Ishikawa (cell line): ENCODE results near the gene TTC9.

ENCODE experiments used
- CEBPB ChIP-seq: IDR thresholded peaks from 2 replicates; pipeline ENCODE4 v1.6.1; 2012
- CREB1 ChIP-seq: IDR thresholded peaks from 2 replicates; pipeline ENCODE4 v1.6.1; 2012; ENCODE audit warnings: low read depth
- EGR1 ChIP-seq: IDR thresholded peaks from 2 replicates; pipeline ENCODE4 v1.6.1; 2012
- EP300 ChIP-seq: IDR thresholded peaks from 2 replicates; pipeline ENCODE4 v1.6.1; 2012; ENCODE audit warnings: borderline replicate concordance
- FOXM1 ChIP-seq: IDR thresholded peaks from 2 replicates; pipeline ENCODE4 v1.6.1; 2012; ENCODE audit warnings: low read depth, borderline replicate concordance
- MAX ChIP-seq: IDR thresholded peaks from 2 replicates; pipeline ENCODE4 v1.6.1; 2012
- NFIC ChIP-seq: IDR thresholded peaks from 2 replicates; pipeline ENCODE4 v1.6.1; 2012
- RAD21 ChIP-seq: IDR thresholded peaks from 2 replicates; pipeline ENCODE4 v1.6.1; 2012; ENCODE audit warnings: low read depth
- TAF1 ChIP-seq: IDR thresholded peaks from 2 replicates; pipeline ENCODE4 v1.6.1; 2012; ENCODE audit warnings: low read depth, mild to moderate bottlenecking
- TCF12 ChIP-seq: IDR thresholded peaks from 2 replicates; pipeline ENCODE4 v1.6.1; 2012; ENCODE audit warnings: low read depth
- TEAD4 ChIP-seq: IDR thresholded peaks from 2 replicates; pipeline ENCODE4 v1.6.1; 2012
- YY1 ChIP-seq: IDR thresholded peaks from 2 replicates; pipeline ENCODE4 v1.6.1; 2012; ENCODE audit warnings: low read depth
- ZBTB7A ChIP-seq: IDR thresholded peaks from 2 replicates; pipeline ENCODE4 v1.6.1; 2012; ENCODE audit warnings: low read depth
- TF ChIP-seq, protein P1 (sequence below): IDR thresholded peaks from 2 replicates; pipeline ENCODE4 v1.6.1; 2012
- TF ChIP-seq, protein P2 (sequence below): IDR thresholded peaks from 2 replicates; pipeline ENCODE4 v1.6.1; 2012; ENCODE audit warnings: low read depth, mild to moderate bottlenecking

TTC9 gene

DNA sequence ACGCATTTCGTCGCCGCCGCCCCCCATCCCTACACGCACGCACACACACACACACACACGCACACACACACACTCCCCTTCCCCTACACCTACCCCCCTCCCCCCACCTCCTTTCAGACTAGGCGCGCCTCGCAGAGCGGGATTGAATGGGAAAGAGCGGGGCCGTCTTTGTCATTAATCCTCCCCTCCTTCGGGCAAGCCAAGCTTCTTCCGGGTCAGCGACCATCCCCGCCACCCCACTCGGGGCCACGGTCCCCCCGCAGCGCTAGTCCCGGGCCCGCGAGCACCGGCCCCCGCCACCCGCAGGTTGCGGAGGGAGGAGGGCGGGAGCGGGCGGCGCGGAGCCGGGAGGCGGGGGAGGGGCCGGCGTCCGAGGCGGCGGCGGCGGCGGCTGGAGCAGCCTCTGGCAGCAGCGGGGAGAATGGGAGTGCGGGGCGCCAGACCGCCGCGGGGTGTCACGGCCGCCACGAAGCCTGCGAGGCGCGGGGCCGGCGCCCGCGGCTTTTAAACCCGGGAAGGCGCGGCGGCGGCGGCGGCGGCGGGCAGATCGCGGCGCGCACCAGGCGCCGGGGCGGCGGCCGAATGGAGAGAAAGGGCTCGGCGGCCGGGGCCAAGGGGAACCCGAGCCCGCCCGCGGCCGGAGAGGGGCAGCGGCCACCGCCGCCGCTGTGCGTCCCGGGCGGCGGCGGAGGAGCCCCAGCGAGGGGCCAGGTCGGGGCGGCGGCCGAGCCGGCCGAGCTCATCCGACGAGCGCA lies at the start of gene TTC9:
TSS of gene TTC9 (plus strand) at position 369 of the 755 bp plus-strand sequence. CDS start at position 583, 214 bp downstream.
- TF ChIP-seq FOXM1, result no peak
- TF ChIP-seq CREB1, result no peak
- TF ChIP-seq ZBTB7A, result no peak
- TF ChIP-seq TCF12, result no peak
- TF ChIP-seq TAF1, result no peak; the same call in 1 of the 2 replicates
- TF ChIP-seq NFIC, result no peak

- TF ChIP-seq CREB1 (no peak), TAF1 (no peak), MAX (no peak), ZBTB7A (no peak), TEAD4 (no peak), EP300 (no peak), CEBPB (no peak), TCF12 (no peak), EGR1 (no peak), RAD21 (no peak)
- TF ChIP-seq, protein P1, sequence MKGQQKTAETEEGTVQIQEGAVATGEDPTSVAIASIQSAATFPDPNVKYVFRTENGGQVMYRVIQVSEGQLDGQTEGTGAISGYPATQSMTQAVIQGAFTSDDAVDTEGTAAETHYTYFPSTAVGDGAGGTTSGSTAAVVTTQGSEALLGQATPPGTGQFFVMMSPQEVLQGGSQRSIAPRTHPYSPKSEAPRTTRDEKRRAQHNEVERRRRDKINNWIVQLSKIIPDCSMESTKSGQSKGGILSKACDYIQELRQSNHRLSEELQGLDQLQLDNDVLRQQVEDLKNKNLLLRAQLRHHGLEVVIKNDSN, result no peak
- TF ChIP-seq, protein P2, sequence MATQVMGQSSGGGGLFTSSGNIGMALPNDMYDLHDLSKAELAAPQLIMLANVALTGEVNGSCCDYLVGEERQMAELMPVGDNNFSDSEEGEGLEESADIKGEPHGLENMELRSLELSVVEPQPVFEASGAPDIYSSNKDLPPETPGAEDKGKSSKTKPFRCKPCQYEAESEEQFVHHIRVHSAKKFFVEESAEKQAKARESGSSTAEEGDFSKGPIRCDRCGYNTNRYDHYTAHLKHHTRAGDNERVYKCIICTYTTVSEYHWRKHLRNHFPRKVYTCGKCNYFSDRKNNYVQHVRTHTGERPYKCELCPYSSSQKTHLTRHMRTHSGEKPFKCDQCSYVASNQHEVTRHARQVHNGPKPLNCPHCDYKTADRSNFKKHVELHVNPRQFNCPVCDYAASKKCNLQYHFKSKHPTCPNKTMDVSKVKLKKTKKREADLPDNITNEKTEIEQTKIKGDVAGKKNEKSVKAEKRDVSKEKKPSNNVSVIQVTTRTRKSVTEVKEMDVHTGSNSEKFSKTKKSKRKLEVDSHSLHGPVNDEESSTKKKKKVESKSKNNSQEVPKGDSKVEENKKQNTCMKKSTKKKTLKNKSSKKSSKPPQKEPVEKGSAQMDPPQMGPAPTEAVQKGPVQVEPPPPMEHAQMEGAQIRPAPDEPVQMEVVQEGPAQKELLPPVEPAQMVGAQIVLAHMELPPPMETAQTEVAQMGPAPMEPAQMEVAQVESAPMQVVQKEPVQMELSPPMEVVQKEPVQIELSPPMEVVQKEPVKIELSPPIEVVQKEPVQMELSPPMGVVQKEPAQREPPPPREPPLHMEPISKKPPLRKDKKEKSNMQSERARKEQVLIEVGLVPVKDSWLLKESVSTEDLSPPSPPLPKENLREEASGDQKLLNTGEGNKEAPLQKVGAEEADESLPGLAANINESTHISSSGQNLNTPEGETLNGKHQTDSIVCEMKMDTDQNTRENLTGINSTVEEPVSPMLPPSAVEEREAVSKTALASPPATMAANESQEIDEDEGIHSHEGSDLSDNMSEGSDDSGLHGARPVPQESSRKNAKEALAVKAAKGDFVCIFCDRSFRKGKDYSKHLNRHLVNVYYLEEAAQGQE, result no peak
These were observed 47.3 kb upstream of the TTC9 start for GRCh38 chr14:70594461-70594860.

DNA sequence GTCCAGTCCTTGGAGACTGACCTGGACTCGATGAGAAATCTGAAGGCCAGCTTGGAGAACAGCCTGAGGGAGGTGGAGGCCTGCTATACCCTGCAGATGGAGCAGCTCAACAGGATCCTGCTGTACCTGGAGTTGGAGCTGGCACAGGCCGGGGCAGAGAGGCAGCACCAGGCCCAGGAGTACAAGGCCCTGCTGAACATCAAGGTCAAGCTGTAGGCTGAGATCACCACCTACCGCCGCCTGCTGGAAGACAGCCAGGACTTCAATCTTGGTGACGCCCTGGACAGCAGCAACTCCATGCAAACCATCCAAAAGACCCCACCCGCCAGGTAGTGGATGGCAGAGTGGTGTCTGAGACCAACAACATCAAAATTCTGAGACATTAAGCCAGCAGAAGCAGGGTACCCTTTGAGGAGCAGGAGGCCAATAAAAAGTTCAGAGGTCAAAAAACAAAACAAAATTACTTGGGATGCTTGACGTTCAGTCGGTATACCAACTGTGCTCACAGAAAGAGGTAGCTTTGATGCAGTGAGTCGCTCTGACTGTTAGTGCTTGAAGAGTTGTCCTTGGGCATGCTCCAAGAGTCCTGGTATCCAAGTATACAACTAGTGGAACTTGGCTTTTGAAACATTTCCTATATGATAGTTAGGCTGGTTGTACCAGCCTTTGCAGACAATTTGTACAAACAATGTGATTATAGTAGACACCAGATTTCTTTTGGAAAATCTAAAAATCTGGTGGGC lies 46.1 kb upstream of the TTC9 start:
- TF ChIP-seq, protein P2, result no peak
- TF ChIP-seq ZBTB7A (no peak), YY1 (no peak), CREB1 (no peak), TEAD4 (no peak), NFIC (no peak), EGR1 (no peak), TCF12 (no peak), EP300 (no peak), MAX (no peak), TAF1 (no peak), FOXM1 (no peak), CEBPB (no peak), RAD21 (no peak)
- TF ChIP-seq, protein P1, result no peak

DNA sequence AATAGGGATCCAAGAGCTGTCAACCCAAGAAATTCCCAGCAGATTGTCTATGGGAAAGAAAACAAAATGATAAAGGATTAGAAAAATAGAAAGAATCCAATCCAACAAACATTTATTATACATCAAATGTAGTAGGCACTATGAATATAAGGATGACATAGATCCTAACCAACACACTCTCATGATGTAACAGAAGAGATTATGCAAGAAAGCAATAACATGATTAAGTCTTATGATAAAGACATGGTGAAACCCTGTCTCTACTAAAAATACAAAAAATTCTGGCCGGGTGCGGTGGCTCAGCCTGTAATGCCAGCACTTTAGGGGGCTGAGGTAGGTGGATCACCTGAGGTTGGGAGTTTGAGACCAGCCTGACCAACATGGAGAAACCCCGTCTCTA lies 44.0 kb upstream of the TTC9 start:
- TF ChIP-seq, protein P2, result no peak
- TF ChIP-seq YY1 (no peak), CREB1 (no peak), EP300 (no peak), NFIC (no peak), TAF1 (no peak), RAD21 (no peak), TEAD4 (no peak), EGR1 (no peak), FOXM1 (no peak), TCF12 (no peak), ZBTB7A (no peak), CEBPB (no peak), MAX (no peak)
- TF ChIP-seq, protein P1, result no peak
